OCI-LY7 (cell line): ENCODE data around the gene EYA3. TPM values are rescaled to one million over a fixed set of nuclear protein-coding genes. Genes with fewer than 3 reads are reported as not detected.

Experiments
- BruUV-seq: library from RNA; stranded (reverse); fragments of 400-500 nt; replicated peaks from 2 replicates; lab custom pipeline; 2021; lab: Mats Ljungman, UMichigan
- CTCF ChIA-PET: fragments of 300-600 bp; sonication (Branson Sonifier 250); formaldehyde crosslinking; loops from one replicate; lab custom pipeline; 2022; ENCODE audit warnings: antibody characterized with exemption; ENCODE audit not compliant: unreplicated experiment; lab: Charles Lee
- POLR2A ChIA-PET: fragments of 300-600 bp; sonication (Branson Sonifier 250); formaldehyde crosslinking; loops from one replicate; lab custom pipeline; 2022; ENCODE audit warnings: antibody characterized with exemption; lab: Charles Lee
- DNase-seq: peaks from one replicate; pipeline ENCODE4 v3.0.0-alpha.2; 2015; ENCODE audit warnings: low spot score
- H2AFZ ChIP-seq: fragments of 200-600 bp; sonication (generic), shearing (Covaris generic); 2 replicates; pipeline ENCODE4 v1.6.1; 2014; ENCODE audit warnings: mild to moderate bottlenecking, antibody characterized with exemption, low read length, moderate library complexity
- H3K27ac ChIP-seq: fragments of 200-600 bp; sonication (generic); 2 replicates; pipeline ENCODE4 v1.5.1; 2014; ENCODE audit warnings: mixed run types, low read depth, mild to moderate bottlenecking, moderate library complexity, low read length, inconsistent platforms; ENCODE audit not compliant: poor library complexity, severe bottlenecking
- H3K36me3 ChIP-seq: fragments of 200-600 bp; sonication (generic); 2 replicates; pipeline ENCODE4 v1.6.1; 2014; ENCODE audit warnings: mild to moderate bottlenecking, antibody characterized with exemption, low read length, moderate library complexity, mixed read lengths; ENCODE audit not compliant: insufficient read depth
- H3K4me1 ChIP-seq: fragments of 200-600 bp; sonication (generic); 2 replicates; pipeline ENCODE4 v1.5.1; 2014; ENCODE audit warnings: mild to moderate bottlenecking, low read length; ENCODE audit not compliant: insufficient read depth, poor library complexity, severe bottlenecking
- H3K4me2 ChIP-seq: fragments of 200-600 bp; sonication (generic); 2 replicates; pipeline ENCODE4 v1.6.1; 2014; ENCODE audit warnings: mild to moderate bottlenecking, low read length
- H3K4me3 ChIP-seq: fragments of 200-600 bp; sonication (generic); 2 replicates; pipeline ENCODE4 v1.5.1; 2014; ENCODE audit warnings: mild to moderate bottlenecking, low read depth, low read length; ENCODE audit not compliant: poor library complexity, severe bottlenecking
- H3K79me2 ChIP-seq: fragments of 200-600 bp; sonication (generic); 2 replicates; pipeline ENCODE4 v1.6.1; 2016; ENCODE audit warnings: low read depth, mild to moderate bottlenecking, low read length, moderate library complexity, mixed read lengths; ENCODE audit not compliant: insufficient read depth
- H3K9me2 ChIP-seq: fragments of 200-600 bp; sonication (generic); 2 replicates; pipeline ENCODE4 v1.6.1; 2016; ENCODE audit warnings: mild to moderate bottlenecking, low read length, mixed read lengths; ENCODE audit not compliant: insufficient read depth
- H3K9me3 ChIP-seq: fragments of 200-600 bp; sonication (generic); 2 replicates; pipeline ENCODE4 v1.6.1; 2014; ENCODE audit warnings: mild to moderate bottlenecking, mixed run types, low read length, mixed read lengths
- H4K20me1 ChIP-seq: fragments of 200-600 bp; sonication (generic); 2 replicates; pipeline ENCODE4 v1.6.1; 2014; ENCODE audit warnings: mild to moderate bottlenecking, antibody characterized with exemption, low read length, moderate library complexity, mixed read lengths; ENCODE audit not compliant: insufficient read depth
- CTCF ChIP-seq: fragments of 200-600 bp; sonication (generic); conservative IDR thresholded peaks from 2 replicates; pipeline ENCODE4 v1.5.1; 2014; ENCODE audit warnings: mild to moderate bottlenecking, antibody characterized with exemption, low read length, moderate library complexity, mixed read lengths
- EZH2phosphoT487 ChIP-seq: fragments of 200-600 bp; sonication (generic); IDR thresholded peaks from 2 replicates; pipeline ENCODE4 v1.6.1; 2018; ENCODE audit warnings: low read depth, borderline replicate concordance, mild to moderate bottlenecking, mixed run types, antibody characterized with exemption, low read length, moderate library complexity, mixed read lengths
- intact Hi-C: fragments of 100-400 bp; cut with micrococcal nuclease; formaldehyde crosslinking; loops from one replicate; pipeline ENCODE4 v1.10.0; 2022; ENCODE audit not compliant: unreplicated experiment
- total RNA-seq, 2 experiments: library from RNA; depleted of rRNA in 1 of 2; stranded (reverse); fragments of >200 nt in 1 of 2; shearing (Covaris generic) in 1 of 2; gene quantifications; 2 replicates each; pipeline ENCODE4 v1.2.3, GENCODE V29; 2014 to 2022

EYA3 gene
- total RNA-seq, 2 experiments from 2014 or later, result 29.0 to 114 TPM

DNA sequence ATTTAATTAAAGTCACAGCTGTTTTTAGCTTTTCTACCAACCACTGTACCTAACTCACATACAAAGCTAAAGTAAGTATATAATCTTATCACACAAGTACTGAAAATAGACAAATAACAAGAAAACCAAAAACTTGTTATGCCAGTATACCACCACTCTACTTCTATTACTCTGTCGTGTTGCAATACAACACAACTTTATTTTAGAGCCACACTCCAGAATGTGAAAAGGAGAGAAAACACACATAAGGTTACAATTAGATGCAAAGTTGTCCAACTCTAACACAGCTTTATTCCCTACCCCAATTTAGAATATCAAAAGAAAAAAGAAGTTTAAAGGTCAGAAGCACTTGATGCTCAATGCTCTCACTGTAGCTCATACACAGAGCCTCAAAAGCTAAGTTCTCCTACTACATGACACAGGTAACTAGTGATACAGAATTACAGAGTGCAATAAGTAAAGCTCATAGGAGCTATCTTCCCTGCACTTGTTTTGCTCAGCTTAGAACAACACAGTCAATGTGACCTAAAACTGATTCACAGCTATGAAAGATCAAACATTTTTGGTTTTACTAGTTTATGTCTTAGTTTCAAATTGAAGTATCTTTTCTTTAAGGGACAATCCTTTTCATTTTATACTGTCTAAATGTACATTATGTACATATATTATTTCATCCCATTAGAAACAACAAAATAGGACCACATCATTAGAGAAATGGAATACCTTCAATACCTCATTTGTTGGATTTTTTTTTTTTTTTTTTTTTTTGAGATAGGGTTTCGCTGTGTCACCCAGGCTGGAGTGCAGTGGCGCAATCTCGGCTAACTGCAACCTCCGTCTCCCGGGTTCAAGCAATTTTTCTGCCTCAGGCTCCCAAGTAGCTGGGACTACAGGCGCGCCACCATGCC, 29.2 kb downstream of the EYA3 start:
- no peaks in the 10 kb centered on the region for H4K20me1 ChIP-seq
- H3K4me1 ChIP-seq, result peaks cover 66% of the 10 kb centered on the region
- no peaks in the 10 kb centered on the region for H3K9me2 ChIP-seq
- H3K4me3 ChIP-seq, result peak overlapping the region; percentile 65
- H3K4me2 ChIP-seq, result peak overlapping the region; percentile 81
- no peak for DNase-seq
- TF ChIP-seq CTCF (no peak), EZH2phosphoT487 (no peak)
- intact Hi-C loops, result no loop called here
- peak overlapping the region; percentile 1; the same call in 1 of the 2 replicates for H2AFZ ChIP-seq
- no TSS peak for BruUV-seq
- CTCF ChIA-PET, result interaction anchor here (0.8 to 1.2 kb wide), 3 partner anchors 22 to 53 kb away, joined by 3 to 5 read pairs (median 3); no protein-coding TSS in a partner anchor
- H3K27ac ChIP-seq, result peak overlapping the region; percentile 46
- H3K36me3 ChIP-seq, result peaks cover 48% of the 10 kb centered on the region
- peaks cover 87% of the 10 kb centered on the region for H3K79me2 ChIP-seq
- POLR2A ChIA-PET, result interaction anchor here (0.5 to 1.5 kb wide), 16 partner anchors 8 to 465 kb away, joined by 3 to 13 read pairs (median 4); partner anchors contain the start of gene EYA3
- peaks cover 6% of the 10 kb centered on the region for H3K9me3 ChIP-seq

DNA sequence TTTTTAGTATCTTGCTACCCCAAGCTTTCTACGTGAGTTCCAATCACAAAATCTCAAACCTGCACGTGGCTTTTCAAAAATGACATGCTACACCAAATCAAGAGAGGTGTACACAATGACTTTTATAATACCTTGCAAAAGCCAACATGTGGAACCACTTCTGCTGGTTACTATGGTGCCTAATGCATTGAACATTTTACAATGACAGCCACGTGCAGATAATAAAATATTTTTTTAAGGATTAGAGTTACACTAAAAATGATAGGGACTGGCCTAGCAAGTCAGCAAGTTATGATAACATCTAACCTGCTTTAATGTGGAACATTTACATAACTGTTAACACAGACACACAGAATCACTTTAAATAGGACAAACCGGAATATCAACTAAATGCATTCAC, 30.2 kb downstream of the EYA3 start:
- Histone ChIP-seq H2AFZ (peak overlapping the region; percentile 26; the same call in 1 of the 2 replicates), H3K27ac (peak overlapping the region; percentile 46), H3K9me2 (no peaks in the 10 kb centered on the region), H3K36me3 (peaks cover 49% of the 10 kb centered on the region), H4K20me1 (no peaks in the 10 kb centered on the region), H3K4me1 (peaks cover 56% of the 10 kb centered on the region), H3K9me3 (no peaks in the 10 kb centered on the region; the same call in 1 of the 2 replicates), H3K4me2 (peak overlapping the region; percentile 81), H3K79me2 (peaks cover 76% of the 10 kb centered on the region), H3K4me3 (peak overlapping the region; percentile 65)
- DNase-seq, result no peak
- POLR2A ChIA-PET, result interaction anchor here (0.7 to 3.9 kb wide), 10 partner anchors 9 to 751 kb away, joined by 3 to 37 read pairs (median 4); partner anchors contain the start of gene EYA3
- intact Hi-C loops, result no loop called here
- no peak for TF ChIP-seq CTCF
- no peak for TF ChIP-seq EZH2phosphoT487
- no TSS peak for BruUV-seq
- CTCF ChIA-PET, result interaction anchor here (0.8 to 1.0 kb wide), 3 partner anchors 20 to 54 kb away, joined by 3 to 4 read pairs (median 3); no protein-coding TSS in a partner anchor
